ENCODE results near the gene FAM163A. TPM values are rescaled to one million over a fixed set of nuclear protein-coding genes. Genes with fewer than 3 reads are reported as not detected.
A peak's percentile ranks its signal among the peaks of the same experiment; 100 is the strongest.

The FAM163A gene
- total and polyA plus RNA-seq, 2 donors = 3.2 to 10.4 TPM

- Histone ChIP-seq H3K36me3 (ENCODE audit: control insufficient read depth in 2 of 2, insufficient read depth in 2 of 2, low read length in 1 of 2) (no peaks in the 10 kb centered on the region), H3K27me3 (ENCODE audit: control insufficient read depth in 2 of 2, insufficient read depth in 1 of 2, low read length in 1 of 2) (peaks cover 57 to 78% of the 10 kb centered on the region in 2 donors), H3K27ac (ENCODE audit: low read depth in 1 of 2, low read length in 1 of 2) (no peak overlapping the region), H3K9me3 (ENCODE audit: control insufficient read depth in 2 of 2, insufficient read depth in 1 of 2, low read length in 1 of 2) (no peaks in the 10 kb centered on the region), H3K4me1 (ENCODE audit: control insufficient read depth in 2 of 2, insufficient read depth in 2 of 2, low read length in 2 of 2) (no peaks in the 10 kb centered on the region), H3K4me3 (ENCODE audit: low read length in 2 of 2) (peak overlapping the region in 1 of 2 donors; percentile 8)
- DNase-seq (ENCODE audit: low read depth in 6 of 9, low spot score in 9 of 9) = no peak
- 93% methylated on average over 8 of the region's 8 CpGs for WGBS
Measured at GRCh38 chr1:179745131-179745611, 2.1 kb downstream of the FAM163A start.

GRCh38 chr1:179745743-179746142, 2.7 kb downstream of the FAM163A start:
- H3K27me3 ChIP-seq (ENCODE audit: control insufficient read depth in 2 of 2, insufficient read depth in 1 of 2, low read length in 1 of 2) = peaks cover 53 to 74% of the 10 kb centered on the region in 2 donors
- no peaks in the 10 kb centered on the region for H3K4me1 ChIP-seq (ENCODE audit: control insufficient read depth in 2 of 2, insufficient read depth in 2 of 2, low read length in 2 of 2)
- no peak overlapping the region for H3K4me3 ChIP-seq (ENCODE audit: low read length in 2 of 2)
- no peaks in the 10 kb centered on the region for H3K9me3 ChIP-seq (ENCODE audit: control insufficient read depth in 2 of 2, insufficient read depth in 1 of 2, low read length in 1 of 2)
- no peak for DNase-seq (ENCODE audit: low read depth in 6 of 9, low spot score in 9 of 9)
- H3K27ac ChIP-seq (ENCODE audit: low read depth in 1 of 2, low read length in 1 of 2) = no peak overlapping the region
- 74% methylated on average over 4 of the region's 4 CpGs for WGBS
- no peaks in the 10 kb centered on the region for H3K36me3 ChIP-seq (ENCODE audit: control insufficient read depth in 2 of 2, insufficient read depth in 2 of 2, low read length in 1 of 2)

GRCh38 chr1:179747611-179748010, 4.5 kb downstream of the FAM163A start:
- Histone ChIP-seq H3K9me3 (ENCODE audit: control insufficient read depth in 2 of 2, insufficient read depth in 1 of 2, low read length in 1 of 2) (no peaks in the 10 kb centered on the region), H3K36me3 (ENCODE audit: control insufficient read depth in 2 of 2, insufficient read depth in 2 of 2, low read length in 1 of 2) (no peaks in the 10 kb centered on the region), H3K4me1 (ENCODE audit: control insufficient read depth in 2 of 2, insufficient read depth in 2 of 2, low read length in 2 of 2) (no peaks in the 10 kb centered on the region), H3K27me3 (ENCODE audit: control insufficient read depth in 2 of 2, insufficient read depth in 1 of 2, low read length in 1 of 2) (peaks cover 37 to 56% of the 10 kb centered on the region in 2 donors), H3K27ac (ENCODE audit: low read depth in 1 of 2, low read length in 1 of 2) (no peak overlapping the region), H3K4me3 (ENCODE audit: low read length in 2 of 2) (no peak overlapping the region)
- 97% methylated on average over 2 of the region's 2 CpGs for WGBS
- no peak for DNase-seq (ENCODE audit: low read depth in 6 of 9, low spot score in 9 of 9)

- 94% methylated on average over 4 of the region's 4 CpGs for WGBS
Measured at GRCh38 chr1:179748772-179749171, 5.7 kb downstream of the FAM163A start.

DNA sequence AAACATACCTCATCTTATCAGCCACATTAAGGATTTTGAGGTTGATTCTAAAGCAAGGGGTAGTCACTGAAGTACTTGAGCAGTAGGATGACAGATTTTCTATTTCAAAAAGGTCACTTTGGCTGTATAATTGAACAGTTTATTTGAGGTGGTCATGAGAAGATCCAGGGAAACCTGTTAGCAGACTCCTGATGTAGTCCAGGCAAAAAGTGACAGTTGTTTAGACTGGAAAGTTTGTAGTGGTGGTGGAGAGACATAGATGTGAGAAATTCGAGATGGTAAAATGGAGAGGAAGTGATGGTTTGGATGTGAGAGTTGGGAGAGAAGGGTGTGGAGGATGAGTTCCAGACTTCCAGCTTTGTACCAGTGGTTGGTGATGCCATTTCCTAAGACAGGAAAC, 7.5 kb downstream of the FAM163A start:
- WGBS = 78% methylated on average over 1 of the region's 1 CpG
- no peak overlapping the region for H3K27ac ChIP-seq (ENCODE audit: low read depth in 1 of 2, low read length in 1 of 2)
- no peak for DNase-seq (ENCODE audit: low read depth in 6 of 9, low spot score in 9 of 9)
- H3K4me3 ChIP-seq (ENCODE audit: low read length in 2 of 2) = no peak overlapping the region
- peaks cover 8 to 26% of the 10 kb centered on the region in 2 donors for H3K27me3 ChIP-seq (ENCODE audit: control insufficient read depth in 2 of 2, insufficient read depth in 1 of 2, low read length in 1 of 2)
- no peaks in the 10 kb centered on the region for H3K4me1 ChIP-seq (ENCODE audit: control insufficient read depth in 2 of 2, insufficient read depth in 2 of 2, low read length in 2 of 2)
- H3K9me3 ChIP-seq (ENCODE audit: control insufficient read depth in 2 of 2, insufficient read depth in 1 of 2, low read length in 1 of 2) = no peaks in the 10 kb centered on the region
- H3K36me3 ChIP-seq (ENCODE audit: control insufficient read depth in 2 of 2, insufficient read depth in 2 of 2, low read length in 1 of 2) = no peaks in the 10 kb centered on the region

More at GRCh38 chr1:179748772-179749171, 5.7 kb downstream of the FAM163A start:
- Histone ChIP-seq H3K36me3 (ENCODE audit: control insufficient read depth in 2 of 2, insufficient read depth in 2 of 2, low read length in 1 of 2) (no peaks in the 10 kb centered on the region), H3K4me1 (ENCODE audit: control insufficient read depth in 2 of 2, insufficient read depth in 2 of 2, low read length in 2 of 2) (no peaks in the 10 kb centered on the region), H3K27me3 (ENCODE audit: control insufficient read depth in 2 of 2, insufficient read depth in 1 of 2, low read length in 1 of 2) (peaks cover 26 to 45% of the 10 kb centered on the region in 2 donors), H3K27ac (ENCODE audit: low read depth in 1 of 2, low read length in 1 of 2) (no peak overlapping the region), H3K4me3 (ENCODE audit: low read length in 2 of 2) (no peak overlapping the region), H3K9me3 (ENCODE audit: control insufficient read depth in 2 of 2, insufficient read depth in 1 of 2, low read length in 1 of 2) (no peaks in the 10 kb centered on the region)
- DNase-seq (ENCODE audit: low read depth in 6 of 9, low spot score in 9 of 9) = no peak

DNA sequence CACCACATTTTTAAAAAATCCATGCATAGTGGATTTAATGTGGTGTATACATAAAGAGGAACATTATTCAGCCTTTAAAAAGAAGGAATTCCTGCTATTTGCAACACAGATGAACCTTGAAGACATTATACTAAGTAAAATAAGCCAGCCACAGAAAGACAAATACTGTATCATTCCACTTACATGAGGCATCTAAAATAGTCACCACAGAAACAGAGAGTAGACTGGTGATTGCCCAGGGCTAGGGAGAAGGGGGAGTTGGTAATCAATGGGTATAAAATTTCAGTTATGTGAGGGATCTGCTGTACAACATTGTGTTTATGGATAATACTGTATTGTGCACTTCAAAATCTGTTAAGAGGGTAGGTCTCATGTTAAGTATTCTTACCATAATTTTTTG, 10.0 kb downstream of the FAM163A start:
- H3K27me3 ChIP-seq (ENCODE audit: control insufficient read depth in 2 of 2, insufficient read depth in 1 of 2, low read length in 1 of 2) = peaks cover 0 to 4% of the 10 kb centered on the region in 2 donors
- no peak overlapping the region for H3K27ac ChIP-seq (ENCODE audit: low read depth in 1 of 2, low read length in 1 of 2)
- no peaks in the 10 kb centered on the region for H3K9me3 ChIP-seq (ENCODE audit: control insufficient read depth in 2 of 2, insufficient read depth in 1 of 2, low read length in 1 of 2)
- no peak for DNase-seq (ENCODE audit: low read depth in 6 of 9, low spot score in 9 of 9)
- H3K36me3 ChIP-seq (ENCODE audit: control insufficient read depth in 2 of 2, insufficient read depth in 2 of 2, low read length in 1 of 2) = no peaks in the 10 kb centered on the region
- H3K4me1 ChIP-seq (ENCODE audit: control insufficient read depth in 2 of 2, insufficient read depth in 2 of 2, low read length in 2 of 2) = no peaks in the 10 kb centered on the region
- no peak overlapping the region for H3K4me3 ChIP-seq (ENCODE audit: low read length in 2 of 2)

DNA sequence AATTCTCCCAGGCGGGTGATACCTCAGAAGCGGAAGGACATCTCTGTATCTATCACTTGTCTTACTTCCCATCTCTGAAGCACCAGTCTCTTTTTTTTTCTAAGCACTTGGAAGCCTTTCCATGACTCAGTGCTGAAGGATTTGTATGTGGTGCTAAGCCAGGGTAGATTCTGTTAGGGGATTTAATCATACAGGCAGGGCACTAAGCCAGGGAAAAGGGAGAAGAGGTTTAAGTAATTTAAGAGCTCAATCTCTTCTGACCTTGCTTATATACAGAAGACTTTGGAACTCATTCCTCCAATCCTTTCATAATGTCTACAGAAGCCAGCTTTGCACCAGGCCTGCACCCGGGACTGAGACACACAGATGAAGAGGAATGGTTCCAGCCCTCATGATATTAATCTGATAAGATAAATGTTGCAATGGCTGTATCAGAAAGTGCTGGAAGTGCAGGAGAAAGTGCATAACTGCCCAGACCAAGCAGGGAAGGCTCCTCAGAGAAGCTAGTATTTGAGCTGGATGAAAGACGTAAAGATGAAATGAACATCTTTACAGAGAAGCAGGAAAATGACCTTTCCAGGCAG, 11.0 kb downstream of the FAM163A start:
- Histone ChIP-seq H3K4me1 (ENCODE audit: control insufficient read depth in 2 of 2, insufficient read depth in 2 of 2, low read length in 2 of 2) (no peaks in the 10 kb centered on the region), H3K36me3 (ENCODE audit: control insufficient read depth in 2 of 2, insufficient read depth in 2 of 2, low read length in 1 of 2) (no peaks in the 10 kb centered on the region), H3K27me3 (ENCODE audit: control insufficient read depth in 2 of 2, insufficient read depth in 1 of 2, low read length in 1 of 2) (no peaks in the 10 kb centered on the region), H3K4me3 (ENCODE audit: low read length in 2 of 2) (no peak overlapping the region), H3K27ac (ENCODE audit: low read depth in 1 of 2, low read length in 1 of 2) (no peak overlapping the region), H3K9me3 (ENCODE audit: control insufficient read depth in 2 of 2, insufficient read depth in 1 of 2, low read length in 1 of 2) (no peaks in the 10 kb centered on the region)
- no peak for DNase-seq (ENCODE audit: low read depth in 6 of 9, low spot score in 9 of 9)
- 92% methylated on average over 4 of the region's 4 CpGs for WGBS

- 69% methylated on average over 4 of the region's 4 CpGs for WGBS
- Histone ChIP-seq H3K4me1 (ENCODE audit: control insufficient read depth in 2 of 2, insufficient read depth in 2 of 2, low read length in 2 of 2) (no peaks in the 10 kb centered on the region), H3K4me3 (ENCODE audit: low read length in 2 of 2) (no peak overlapping the region), H3K27ac (ENCODE audit: low read depth in 1 of 2, low read length in 1 of 2) (no peak overlapping the region), H3K36me3 (ENCODE audit: control insufficient read depth in 2 of 2, insufficient read depth in 2 of 2, low read length in 1 of 2) (no peaks in the 10 kb centered on the region), H3K9me3 (ENCODE audit: control insufficient read depth in 2 of 2, insufficient read depth in 1 of 2, low read length in 1 of 2) (no peaks in the 10 kb centered on the region), H3K27me3 (ENCODE audit: control insufficient read depth in 2 of 2, insufficient read depth in 1 of 2, low read length in 1 of 2) (no peaks in the 10 kb centered on the region)
- no peak for DNase-seq (ENCODE audit: low read depth in 6 of 9, low spot score in 9 of 9)
Measured at GRCh38 chr1:179757933-179758332, 14.8 kb downstream of the FAM163A start.

DNA sequence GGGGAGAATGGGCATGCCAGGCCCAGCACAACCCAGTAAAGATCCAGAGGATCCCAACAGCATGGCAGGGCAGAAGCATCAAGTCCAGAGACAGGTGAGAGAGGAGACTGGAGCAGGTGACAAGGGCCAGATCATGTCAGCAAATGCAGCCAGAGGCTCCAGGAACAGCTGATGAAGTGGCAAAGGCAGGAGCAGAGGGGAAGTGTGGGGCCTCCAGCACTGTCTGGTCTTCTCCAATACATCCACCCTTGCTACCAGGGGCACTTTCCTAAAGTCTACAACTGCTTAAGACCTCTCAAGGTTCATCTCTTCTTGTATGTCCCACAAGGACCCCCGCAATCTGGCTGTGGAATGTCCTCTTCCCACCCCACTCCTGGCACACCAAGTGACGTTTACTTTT, 17.4 kb downstream of the FAM163A start:
- DNase-seq (ENCODE audit: low read depth in 6 of 9, low spot score in 9 of 9) = no peak
- Histone ChIP-seq H3K36me3 (ENCODE audit: control insufficient read depth in 2 of 2, insufficient read depth in 2 of 2, low read length in 1 of 2) (no peaks in the 10 kb centered on the region), H3K27ac (ENCODE audit: low read depth in 1 of 2, low read length in 1 of 2) (no peak overlapping the region), H3K4me1 (ENCODE audit: control insufficient read depth in 2 of 2, insufficient read depth in 2 of 2, low read length in 2 of 2) (no peaks in the 10 kb centered on the region), H3K9me3 (ENCODE audit: control insufficient read depth in 2 of 2, insufficient read depth in 1 of 2, low read length in 1 of 2) (no peaks in the 10 kb centered on the region), H3K27me3 (ENCODE audit: control insufficient read depth in 2 of 2, insufficient read depth in 1 of 2, low read length in 1 of 2) (no peaks in the 10 kb centered on the region), H3K4me3 (ENCODE audit: low read length in 2 of 2) (no peak overlapping the region)
- WGBS = 95% methylated on average over 2 of the region's 2 CpGs
